Ovary (tissue), 9 donors: ENCODE results near the gene COL26A1. TPM values are rescaled to one million over a fixed set of nuclear protein-coding genes. Genes with fewer than 3 reads are reported as not detected.

ENCODE experiments used
- DNase-seq, 5 donors: peaks; one replicate each; pipeline ENCODE4 v3.0.0-alpha.2; 2019 to 2020
- H3K27ac ChIP-seq, 2 donors: fragments of 200-600 bp; one replicate each; pipeline versions ENCODE4 v1.5.1 to v1.8.0; 2019 to 2022
- H3K27me3 ChIP-seq: fragments of 200-600 bp; one replicate; pipeline ENCODE4 v1.8.0; 2022
- H3K36me3 ChIP-seq: fragments of 200-600 bp; sonication (generic); one replicate; pipeline ENCODE4 v1.5.1; 2019
- H3K4me1 ChIP-seq: one replicate; pipeline ENCODE4 v1.8.1; 2013; ENCODE audit warnings: mild to moderate bottlenecking, moderate library complexity; ENCODE audit not compliant: insufficient read depth
- H3K4me3 ChIP-seq: fragments of 200-600 bp; sonication (generic); one replicate; pipeline ENCODE4 v1.5.1; 2017
- H3K9me3 ChIP-seq, 2 donors: fragments of 200-600 bp in 1 of 2; sonication (generic) in 1 of 2; one replicate each; pipeline versions ENCODE4 v1.5.1 to v1.8.1; 2013 to 2019; ENCODE audit warnings: mild to moderate bottlenecking in 1 of 2, moderate library complexity in 1 of 2
- CTCF ChIP-seq, 3 donors: fragments of 450-650 bp in 2 of 3; fragments of 200-600 bp in 1 of 3; IDR thresholded peaks; one replicate each; pipeline versions ENCODE4 v1.5.1 to v1.8.0; 2016 to 2022; ENCODE audit warnings: antibody characterized with exemption in 3 of 3, mild to moderate bottlenecking in 1 of 3
- EP300 ChIP-seq: sonication (generic); formaldehyde crosslinking; IDR thresholded peaks from one replicate; pipeline ENCODE4 v1.6.1; 2017; ENCODE audit warnings: antibody characterized with exemption
- POLR2A ChIP-seq: fragments of 450-650 bp; IDR thresholded peaks from one replicate; pipeline ENCODE4 v1.6.1; 2017; ENCODE audit warnings: antibody characterized with exemption, mild to moderate bottlenecking, moderate library complexity
- WGBS, 3 donors: extraction: QIAGEN DNeasy Blood & Tissue Kit in 1 of 3; methylation state at CpG; one replicate each; pipeline versions ENCODE4 v1.1.5 to v1.1.7; 2013 to 2017; 5-methylcytosine and 5-hydroxymethylcytosine counted together
- intact Hi-C, 4 donors: fragments of 100-400 bp; cut with DNase I; formaldehyde crosslinking; loops; one replicate each; pipeline versions ENCODE4 v1.11.0 to v1.15.1; 2022 to 2023
- polyA plus RNA-seq, 2 donors: library from polyadenylated mRNA; stranded (reverse); fragments of 200-250 nt in 1 of 2; fragments of 350-450 nt in 1 of 2; fragmentation: Illumina TruSeq in 1 of 2; extraction: RNeasy Lipid Tissue Mini Kit (QIAGEN cat#74804) in 1 of 2; gene quantifications; one replicate each; pipeline ENCODE4 v1.2.3, GENCODE V29; 2013 to 2014
- total RNA-seq, 7 donors: library from RNA; depleted of rRNA in 2 of 7; stranded (reverse); fragments of >200 nt in 2 of 7; fragmentation: NEBNext Ultra II Directional in 3 of 7; extraction: Animal tissue kit (Norgen Biotek cat#: 25700) in 3 of 7; gene quantifications; one replicate each; pipeline versions ENCODE4 v1.1.0 to v1.2.4, GENCODE V29; 2016 to 2023
- donor health status: DM: no; HTN: no; CAD: no; lungs with moderate emphysema.
- donor health status: DM: no; HTN: no; CAD: no.
- donor health status: Bipolar disorder and iron deficiency.
- donor health status: DM: yes; HTN: yes; CAD: no.
- donor health status: DM: no; HTN: no; CAD: no.
- donor health status: DM: yes; HTN: yes; CAD: no.

Gene COL26A1
- total and polyA plus RNA-seq, 9 donors, result 0.17 to 2.3 (median 0.40) TPM

GRCh38 chr7:101466871-101467270, 104.2 kb downstream of the COL26A1 start:
- 7 to 12% (median 9%) methylated on average over 6 of the region's 6 CpGs for WGBS, 3 donors
- peak in 1 of 5 donors; percentile 36 for DNase-seq
- H3K36me3 ChIP-seq, result no peaks in the 10 kb centered on the region

GRCh38 chr7:101468546-101469275, 106.0 kb downstream of the COL26A1 start:
- Histone ChIP-seq H3K36me3 (no peaks in the 10 kb centered on the region), H3K4me1 (no peaks in the 10 kb centered on the region), H3K27me3 (no peaks in the 10 kb centered on the region), H3K9me3 (no peaks in the 10 kb centered on the region), H3K27ac (no peak overlapping the region), H3K4me3 (no peak overlapping the region)
- 76 to 84% (median 79%) methylated on average over 14 of the region's 14 CpGs for WGBS, 3 donors
- DNase-seq, result no peak
- TF ChIP-seq CTCF (IDR thresholded peaks at IDR 0.05) (no peak), EP300 (no peak), POLR2A (no peak)
- intact Hi-C loops, result no loop called here

More at GRCh38 chr7:101466871-101467270, 104.2 kb downstream of the COL26A1 start:
- no peak for TF ChIP-seq CTCF (IDR thresholded peaks at IDR 0.05)
- no peak for TF ChIP-seq POLR2A
- no peak for TF ChIP-seq EP300
- intact Hi-C loops, result no loop called here
- Histone ChIP-seq H3K27me3 (no peaks in the 10 kb centered on the region), H3K4me3 (no peak overlapping the region), H3K4me1 (no peaks in the 10 kb centered on the region), H3K27ac (no peak overlapping the region), H3K9me3 (no peaks in the 10 kb centered on the region)

GRCh38 chr7:101470668-101471487, 108.2 kb downstream of the COL26A1 start:
- DNase-seq, result no peak

More at GRCh38 chr7:101470668-101471487, 108.2 kb downstream of the COL26A1 start:
- no peak overlapping the region for H3K27ac ChIP-seq
- no peaks in the 10 kb centered on the region for H3K4me1 ChIP-seq
- no peak for TF ChIP-seq POLR2A
- TF ChIP-seq EP300, result no peak
- no peak for TF ChIP-seq CTCF (IDR thresholded peaks at IDR 0.05)
- no peak overlapping the region for H3K4me3 ChIP-seq
- no peaks in the 10 kb centered on the region for H3K27me3 ChIP-seq
- no peaks in the 10 kb centered on the region for H3K9me3 ChIP-seq
- H3K36me3 ChIP-seq, result no peaks in the 10 kb centered on the region
- intact Hi-C loops, result no loop called here
- 51 to 64% (median 59%) methylated on average over 9 of the region's 9 CpGs for WGBS, 3 donors
